ENCODE data around the gene UPF1. TPM values are rescaled to one million over a fixed set of nuclear protein-coding genes. Genes with fewer than 3 reads are reported as not detected.
A peak's percentile ranks its signal among the peaks of the same experiment; 100 is the strongest.

UPF1 gene
- total RNA-seq, 2 experiments from 2014 or later, result 77.2 to 113 TPM

DNA sequence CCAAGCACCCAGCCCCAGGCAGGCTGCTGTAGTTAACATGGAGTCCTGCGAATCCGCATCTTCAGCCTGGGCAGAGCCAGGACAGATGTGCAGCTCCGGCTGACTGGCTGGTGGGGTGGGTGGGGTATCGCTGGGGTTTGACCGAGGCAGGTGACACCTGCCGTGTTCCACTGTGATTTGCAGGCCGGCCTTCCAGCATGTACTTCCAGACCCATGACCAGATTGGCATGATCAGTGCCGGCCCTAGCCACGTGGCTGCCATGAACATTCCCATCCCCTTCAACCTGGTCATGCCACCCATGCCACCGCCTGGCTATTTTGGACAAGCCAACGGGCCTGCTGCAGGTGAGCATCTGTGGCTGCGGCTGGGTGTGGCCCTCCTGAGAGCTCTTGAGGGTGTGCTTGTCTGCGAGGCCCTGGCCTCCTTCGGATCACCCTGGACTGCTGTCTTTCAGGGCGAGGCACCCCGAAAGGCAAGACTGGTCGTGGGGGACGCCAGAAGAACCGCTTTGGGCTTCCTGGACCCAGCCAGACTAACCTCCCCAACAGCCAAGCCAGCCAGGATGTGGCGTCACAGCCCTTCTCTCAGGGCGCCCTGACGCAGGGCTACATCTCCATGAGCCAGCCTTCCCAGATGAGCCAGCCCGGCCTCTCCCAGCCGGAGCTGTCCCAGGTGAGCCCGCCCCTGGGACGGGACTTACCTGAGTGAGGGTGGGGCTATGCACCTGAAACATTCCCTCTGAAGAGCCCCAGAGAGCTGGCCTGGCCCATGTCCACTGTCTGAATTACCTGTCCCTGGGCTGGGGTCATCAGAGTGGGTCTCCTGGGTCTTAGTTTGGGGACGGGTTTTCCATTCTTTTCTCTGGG, 33.6 kb downstream of the UPF1 start:
- no peaks in the 10 kb centered on the region for H3K9me3 ChIP-seq (ENCODE audit: low read length)
- no peak overlapping the region for H3K4me3 ChIP-seq (ENCODE audit: low read depth, low read length, poor library complexity, severe bottlenecking)
- no peak overlapping the region for H2AFZ ChIP-seq (ENCODE audit: low read length)
- H3K9me2 ChIP-seq (ENCODE audit: insufficient read depth, low read length), result no peaks in the 10 kb centered on the region
- no peak overlapping the region for H3K4me2 ChIP-seq (ENCODE audit: low read length)
- BruUV-seq (replicated peaks), result no TSS peak
- DNase-seq (ENCODE audit: low spot score), result no peak
- TF ChIP-seq, protein P1, sequence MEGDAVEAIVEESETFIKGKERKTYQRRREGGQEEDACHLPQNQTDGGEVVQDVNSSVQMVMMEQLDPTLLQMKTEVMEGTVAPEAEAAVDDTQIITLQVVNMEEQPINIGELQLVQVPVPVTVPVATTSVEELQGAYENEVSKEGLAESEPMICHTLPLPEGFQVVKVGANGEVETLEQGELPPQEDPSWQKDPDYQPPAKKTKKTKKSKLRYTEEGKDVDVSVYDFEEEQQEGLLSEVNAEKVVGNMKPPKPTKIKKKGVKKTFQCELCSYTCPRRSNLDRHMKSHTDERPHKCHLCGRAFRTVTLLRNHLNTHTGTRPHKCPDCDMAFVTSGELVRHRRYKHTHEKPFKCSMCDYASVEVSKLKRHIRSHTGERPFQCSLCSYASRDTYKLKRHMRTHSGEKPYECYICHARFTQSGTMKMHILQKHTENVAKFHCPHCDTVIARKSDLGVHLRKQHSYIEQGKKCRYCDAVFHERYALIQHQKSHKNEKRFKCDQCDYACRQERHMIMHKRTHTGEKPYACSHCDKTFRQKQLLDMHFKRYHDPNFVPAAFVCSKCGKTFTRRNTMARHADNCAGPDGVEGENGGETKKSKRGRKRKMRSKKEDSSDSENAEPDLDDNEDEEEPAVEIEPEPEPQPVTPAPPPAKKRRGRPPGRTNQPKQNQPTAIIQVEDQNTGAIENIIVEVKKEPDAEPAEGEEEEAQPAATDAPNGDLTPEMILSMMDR (conservative IDR thresholded peaks at IDR 0.05; ENCODE audit: low read length), result no peak
- TF ChIP-seq EZH2phosphoT487 (IDR thresholded peaks at IDR 0.05; ENCODE audit: borderline replicate concordance, low read depth, low read length), result no peak
- no peak overlapping the region for H3K27ac ChIP-seq (ENCODE audit: low read depth, low read length, poor library complexity, severe bottlenecking)
- intact Hi-C loops (cut with micrococcal nuclease; ENCODE audit: unreplicated experiment), result no loop called here
- H3K79me2 ChIP-seq (ENCODE audit: insufficient read depth, low read depth, low read length), result peaks cover 3% of the 10 kb centered on the region; the same call in 1 of the 2 replicates
- H3K4me1 ChIP-seq (ENCODE audit: insufficient read depth, low read length, poor library complexity, severe bottlenecking), result peaks cover 17% of the 10 kb centered on the region
- H4K20me1 ChIP-seq (ENCODE audit: insufficient read depth, low read length), result peaks cover 8% of the 10 kb centered on the region; the same call in 1 of the 2 replicates
- POLR2A ChIA-PET, result no interaction called here
- CTCF ChIA-PET (ENCODE audit: unreplicated experiment), result no interaction called here
- H3K36me3 ChIP-seq (ENCODE audit: insufficient read depth, low read length), result peaks cover 82% of the 10 kb centered on the region

- H3K4me3 ChIP-seq (ENCODE audit: low read depth, low read length, poor library complexity, severe bottlenecking), result no peak overlapping the region
- peaks cover 73% of the 10 kb centered on the region for H3K36me3 ChIP-seq (ENCODE audit: insufficient read depth, low read length)
- H2AFZ ChIP-seq (ENCODE audit: low read length), result no peak overlapping the region
- intact Hi-C loops (cut with micrococcal nuclease; ENCODE audit: unreplicated experiment), result loop anchor here (1.0 kb wide), 1 partner anchor 120 kb away; no protein-coding TSS in a partner anchor
- DNase-seq (ENCODE audit: low spot score), result peak; percentile 70
- TF ChIP-seq, protein P1 (conservative IDR thresholded peaks at IDR 0.05; ENCODE audit: low read length), result peak; percentile 99
- TF ChIP-seq EZH2phosphoT487 (IDR thresholded peaks at IDR 0.05; ENCODE audit: borderline replicate concordance, low read depth, low read length), result no peak
- peaks cover 3% of the 10 kb centered on the region; the same call in 1 of the 2 replicates for H3K79me2 ChIP-seq (ENCODE audit: insufficient read depth, low read depth, low read length)
- H3K4me1 ChIP-seq (ENCODE audit: insufficient read depth, low read length, poor library complexity, severe bottlenecking), result peaks cover 13% of the 10 kb centered on the region
- peaks cover 8% of the 10 kb centered on the region; the same call in 1 of the 2 replicates for H4K20me1 ChIP-seq (ENCODE audit: insufficient read depth, low read length)
- ChIA-PET POLR2A (no interaction called here), CTCF (ENCODE audit: unreplicated experiment) (no interaction called here)
- H3K9me3 ChIP-seq (ENCODE audit: low read length), result no peaks in the 10 kb centered on the region
- no TSS peak for BruUV-seq (replicated peaks)
- no peak overlapping the region for H3K4me2 ChIP-seq (ENCODE audit: low read length)
- peak overlapping the region; percentile 45 for H3K27ac ChIP-seq (ENCODE audit: low read depth, low read length, poor library complexity, severe bottlenecking)
- no peaks in the 10 kb centered on the region for H3K9me2 ChIP-seq (ENCODE audit: insufficient read depth, low read length)
Measured at GRCh38 chr19:18865973-18866799, 34.4 kb downstream of the UPF1 start.

Measured in OCI-LY7 (cell line).